ENCODE measurements around the gene C2CD4D. TPM values are rescaled to one million over a fixed set of nuclear protein-coding genes. Genes with fewer than 3 reads are reported as not detected.
A peak's percentile ranks its signal among the peaks of the same experiment; 100 is the strongest.

Gene C2CD4D
- total RNA-seq, 2 donors from 2014 or later = 3.9 to 5.6 TPM

GRCh38 chr1:151819976-151820623, 19.5 kb downstream of the C2CD4D start:
- Mint-ChIP-seq H3K4me1 (peaks cover 59% of the 10 kb centered on the region), H3K27me3 (no peaks in the 10 kb centered on the region), H3K9me3 (no peaks in the 10 kb centered on the region), H3K4me3 (peak overlapping the region; percentile 94), H3K36me3 (ENCODE audit: low read depth) (peaks cover 100% of the 10 kb centered on the region), H3K27ac (peak overlapping the region; percentile 93)
- peak; percentile 72 for ATAC-seq (replicated peaks)

DNA sequence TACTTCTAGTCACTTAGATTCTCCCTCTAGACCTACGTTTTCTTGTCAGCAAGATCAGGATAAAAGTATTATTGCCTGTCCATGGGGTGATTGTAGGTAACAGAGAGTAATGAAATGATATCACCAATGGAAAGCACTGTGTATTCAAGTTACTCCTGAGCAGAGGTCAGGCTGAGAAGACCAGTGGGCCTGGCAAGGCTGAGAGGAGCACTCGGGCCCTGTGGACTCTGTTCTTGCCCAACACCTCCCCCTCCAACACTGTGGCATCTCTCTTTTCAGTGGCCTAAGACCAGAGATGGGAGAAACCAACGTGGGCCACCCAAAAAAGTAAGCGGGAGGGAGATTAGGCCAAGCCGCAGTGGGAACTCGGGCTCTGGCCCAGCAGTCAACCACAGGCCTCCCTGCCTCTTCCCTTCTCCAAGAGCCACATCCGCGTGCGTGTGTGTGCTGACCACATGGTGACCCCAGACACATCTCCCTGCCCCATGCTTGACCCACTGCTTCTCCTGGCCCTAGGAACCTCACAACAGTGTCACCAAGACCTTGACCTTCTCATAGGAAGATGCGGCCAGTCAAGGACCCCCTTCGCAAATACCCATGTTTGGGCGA, 20.3 kb downstream of the C2CD4D start:
- Mint-ChIP-seq H3K4me1 (peaks cover 64% of the 10 kb centered on the region), H3K27ac (peak overlapping the region; percentile 93), H3K9me3 (no peaks in the 10 kb centered on the region), H3K27me3 (no peaks in the 10 kb centered on the region), H3K36me3 (ENCODE audit: low read depth) (peaks cover 100% of the 10 kb centered on the region), H3K4me3 (peak overlapping the region; percentile 94)
- ATAC-seq (replicated peaks) = no peak

DNA sequence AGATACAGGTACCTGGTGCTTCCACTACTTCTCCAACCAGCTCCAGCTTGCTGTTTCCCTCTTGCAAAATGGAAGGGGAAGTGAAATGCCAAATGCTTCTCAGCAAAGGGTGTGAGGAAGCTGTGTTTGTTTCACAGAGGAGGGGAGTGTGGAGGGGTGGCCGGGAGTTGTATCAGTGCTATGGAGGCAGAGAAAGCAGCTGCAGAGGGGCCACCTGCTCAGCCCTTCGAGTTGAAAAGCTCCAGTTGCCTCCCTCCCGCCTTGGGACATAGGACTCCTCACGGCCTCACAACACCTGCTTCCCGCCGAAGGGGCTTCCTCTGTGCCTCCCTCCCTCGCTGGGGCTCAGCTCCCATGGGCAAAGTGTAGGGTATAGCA, 22.3 kb downstream of the C2CD4D start:
- no peaks in the 10 kb centered on the region for H3K27me3 Mint-ChIP-seq
- no peak for ATAC-seq (replicated peaks)
- no peaks in the 10 kb centered on the region for H3K9me3 Mint-ChIP-seq
- peak overlapping the region; percentile 94 for H3K4me3 Mint-ChIP-seq
- H3K4me1 Mint-ChIP-seq = peaks cover 68% of the 10 kb centered on the region
- H3K36me3 Mint-ChIP-seq (ENCODE audit: low read depth) = peaks cover 100% of the 10 kb centered on the region
- H3K27ac Mint-ChIP-seq = peak overlapping the region; percentile 93

DNA sequence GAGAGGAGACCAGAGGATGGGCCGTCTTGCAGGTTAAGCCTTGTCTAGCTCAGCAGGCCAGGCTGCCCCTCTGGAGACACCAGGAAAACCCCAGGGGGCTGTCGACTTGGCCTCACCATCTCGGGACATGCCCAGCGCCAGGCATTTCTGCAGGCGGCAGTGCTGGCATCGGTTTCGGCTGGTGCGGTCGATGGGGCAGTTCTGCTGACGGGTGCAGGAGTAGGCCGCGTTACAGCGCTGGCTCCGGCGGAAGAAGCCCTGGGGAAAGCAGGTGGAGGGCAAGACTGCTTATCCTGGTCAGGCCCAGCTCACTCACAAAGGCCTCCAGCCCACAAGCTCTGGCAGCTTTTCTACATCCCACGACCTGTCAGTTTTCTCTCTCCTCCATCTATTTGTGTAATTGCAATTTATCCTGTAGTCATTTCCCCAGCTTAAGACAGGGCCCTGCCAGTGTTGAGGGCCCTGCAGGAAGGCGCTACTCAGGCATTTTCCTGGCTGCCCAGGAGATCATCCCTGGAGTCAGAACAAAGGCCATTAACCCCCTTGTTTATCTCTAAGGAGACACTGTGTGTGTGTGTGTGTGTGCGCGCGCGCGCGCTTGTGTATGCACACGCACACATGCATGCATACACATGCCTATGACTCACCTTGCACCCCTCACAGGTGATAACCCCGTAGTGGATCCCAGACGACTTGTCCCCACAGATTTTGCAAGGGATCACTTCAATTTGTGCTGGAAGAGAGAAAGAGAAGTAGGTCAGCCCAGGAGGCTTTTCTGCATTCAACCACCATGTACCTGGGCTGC, 22.9 kb downstream of the C2CD4D start:
- Mint-ChIP-seq H3K27ac (peak overlapping the region; percentile 93), H3K36me3 (ENCODE audit: low read depth) (peaks cover 100% of the 10 kb centered on the region), H3K4me3 (peak overlapping the region; percentile 94), H3K4me1 (peaks cover 64% of the 10 kb centered on the region), H3K9me3 (no peaks in the 10 kb centered on the region), H3K27me3 (no peaks in the 10 kb centered on the region)
- ATAC-seq (replicated peaks) = no peak

GRCh38 chr1:151815716-151816327, 23.8 kb downstream of the C2CD4D start:
- Mint-ChIP-seq H3K27ac (peak overlapping the region; percentile 93), H3K4me3 (peak overlapping the region; percentile 94)

DNA sequence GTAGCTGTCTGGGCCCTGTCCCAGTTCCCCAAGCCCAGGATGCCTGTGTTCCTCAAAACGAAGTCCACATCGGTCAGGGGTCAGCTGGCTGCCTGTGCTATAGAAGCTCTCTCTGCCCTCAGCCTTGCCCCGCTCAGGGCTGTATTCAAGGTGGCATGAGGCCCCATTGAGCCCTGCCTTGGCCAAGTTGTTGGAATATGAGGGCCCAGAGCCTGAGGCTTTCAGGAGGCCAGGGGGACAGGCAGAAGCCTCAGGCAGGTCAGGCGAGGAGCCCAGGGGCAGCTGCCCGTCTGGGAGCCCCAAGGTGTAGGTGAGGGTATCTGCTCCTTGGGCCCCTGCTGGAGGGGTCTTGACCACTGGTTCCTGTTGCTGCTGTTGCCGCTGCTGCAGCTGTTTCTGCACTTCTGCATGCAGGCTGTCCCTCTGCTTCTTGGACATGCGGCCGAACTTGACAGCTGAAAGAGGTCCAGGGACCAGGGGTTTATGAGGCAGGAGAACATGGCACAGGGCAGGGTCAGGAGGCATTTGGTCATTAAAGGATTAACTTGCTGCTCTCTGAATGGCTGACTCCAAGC, 24.6 kb downstream of the C2CD4D start:
- no peak for ATAC-seq (replicated peaks)
- Mint-ChIP-seq H3K27ac (peak overlapping the region; percentile 93), H3K4me1 (peaks cover 52% of the 10 kb centered on the region)

More at GRCh38 chr1:151815716-151816327, 23.8 kb downstream of the C2CD4D start:
- H3K36me3 Mint-ChIP-seq (ENCODE audit: low read depth) = peaks cover 100% of the 10 kb centered on the region
- H3K27me3 Mint-ChIP-seq = no peaks in the 10 kb centered on the region
- peaks cover 58% of the 10 kb centered on the region for H3K4me1 Mint-ChIP-seq
- H3K9me3 Mint-ChIP-seq = no peaks in the 10 kb centered on the region
- no peak for ATAC-seq (replicated peaks)

DNA sequence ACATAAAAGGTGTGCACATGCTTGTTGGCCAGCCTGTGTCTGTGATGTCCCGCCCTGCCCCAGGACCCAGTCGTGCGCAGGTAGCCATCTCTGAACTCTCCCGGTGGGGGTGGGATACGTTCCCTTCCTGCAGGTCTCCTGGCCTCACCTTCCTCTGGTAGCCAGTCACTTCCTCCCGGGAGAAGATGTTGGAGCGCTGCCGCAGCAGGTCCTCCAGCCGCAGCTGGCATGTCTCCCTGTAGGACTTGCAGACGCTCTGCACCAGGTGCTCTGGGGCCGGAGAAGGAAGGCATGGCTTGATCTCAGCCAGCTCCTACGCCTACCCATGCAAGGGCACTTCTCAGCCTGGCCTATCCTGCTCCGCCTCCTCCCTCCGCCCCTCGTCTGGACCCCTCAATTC, 25.2 kb downstream of the C2CD4D start:
- peaks cover 50% of the 10 kb centered on the region for H3K4me1 Mint-ChIP-seq
- no peak for ATAC-seq (replicated peaks)
- H3K27me3 Mint-ChIP-seq = no peaks in the 10 kb centered on the region
- H3K9me3 Mint-ChIP-seq = no peaks in the 10 kb centered on the region
- H3K36me3 Mint-ChIP-seq (ENCODE audit: low read depth) = peaks cover 100% of the 10 kb centered on the region
- H3K4me3 Mint-ChIP-seq = peak overlapping the region; percentile 28
- H3K27ac Mint-ChIP-seq = peak overlapping the region; percentile 93

More for the DNA sequence above, 24.6 kb downstream of the C2CD4D start:
- Mint-ChIP-seq H3K36me3 (ENCODE audit: low read depth) (peaks cover 100% of the 10 kb centered on the region), H3K27me3 (no peaks in the 10 kb centered on the region), H3K4me3 (peak overlapping the region; percentile 94), H3K9me3 (no peaks in the 10 kb centered on the region)

DNA sequence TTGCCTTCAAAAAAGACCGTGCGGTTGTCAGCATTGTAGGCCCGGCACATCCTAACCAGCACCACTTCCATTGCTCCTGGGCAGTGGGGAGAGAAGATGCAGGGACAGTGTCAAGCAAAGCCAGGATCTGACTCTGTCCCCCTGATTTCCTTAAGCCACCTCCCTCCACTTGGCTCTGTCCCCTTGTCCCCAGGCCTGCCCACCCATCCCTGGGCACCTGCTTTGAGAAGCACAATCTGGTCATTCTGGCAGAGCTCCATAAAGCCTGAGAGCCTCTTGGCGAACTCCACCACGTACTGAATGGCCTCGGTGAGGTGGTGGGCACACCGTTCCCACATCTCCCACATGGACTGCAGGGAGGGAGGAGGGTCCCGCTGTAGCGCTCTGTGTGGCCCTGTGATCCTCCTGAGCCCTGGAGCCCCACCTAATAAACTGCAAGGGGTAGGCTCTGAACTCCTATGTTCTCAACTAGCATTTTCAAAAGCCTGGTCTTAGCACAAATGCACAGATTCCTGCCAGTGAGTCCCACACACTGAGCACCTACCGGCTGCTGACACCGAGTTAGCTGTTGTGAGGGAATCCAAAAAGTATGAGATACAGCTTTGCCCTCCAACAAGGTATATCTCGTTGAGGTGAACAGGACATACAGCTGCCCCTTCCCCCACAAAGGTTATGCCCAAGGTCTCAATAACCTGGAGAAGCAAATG, 26.2 kb downstream of the C2CD4D start:
- H3K4me1 Mint-ChIP-seq = peaks cover 42% of the 10 kb centered on the region
- H3K36me3 Mint-ChIP-seq (ENCODE audit: low read depth) = peaks cover 100% of the 10 kb centered on the region
- H3K9me3 Mint-ChIP-seq = no peaks in the 10 kb centered on the region
- H3K4me3 Mint-ChIP-seq = no peak overlapping the region
- H3K27ac Mint-ChIP-seq = peak overlapping the region; percentile 93
- no peak for ATAC-seq (replicated peaks)
- no peaks in the 10 kb centered on the region for H3K27me3 Mint-ChIP-seq

DNA sequence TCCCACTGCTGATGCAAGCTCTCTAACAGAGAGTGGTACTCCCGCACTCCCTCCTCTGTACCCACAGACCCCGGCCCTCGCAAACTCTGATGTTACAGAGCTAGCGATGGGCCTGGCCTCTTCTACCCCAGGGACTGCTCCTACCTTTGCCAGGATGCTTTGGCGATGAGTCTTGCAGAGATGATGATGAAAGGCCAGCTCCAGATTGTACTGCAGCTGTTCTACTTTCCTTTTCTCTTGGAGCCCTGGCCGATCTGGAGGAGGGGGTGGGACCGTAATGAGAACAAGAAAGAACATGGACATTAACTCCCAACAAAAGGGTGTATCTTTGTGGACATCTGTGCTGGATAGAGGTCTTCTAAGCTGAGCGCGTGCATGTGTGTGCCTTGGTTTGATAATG, 28.4 kb downstream of the C2CD4D start:
- Mint-ChIP-seq H3K4me3 (no peak overlapping the region), H3K27ac (peak overlapping the region; percentile 23), H3K27me3 (no peaks in the 10 kb centered on the region), H3K9me3 (no peaks in the 10 kb centered on the region), H3K4me1 (peaks cover 38% of the 10 kb centered on the region), H3K36me3 (ENCODE audit: low read depth) (peaks cover 100% of the 10 kb centered on the region)
- ATAC-seq (replicated peaks) = no peak

DNA sequence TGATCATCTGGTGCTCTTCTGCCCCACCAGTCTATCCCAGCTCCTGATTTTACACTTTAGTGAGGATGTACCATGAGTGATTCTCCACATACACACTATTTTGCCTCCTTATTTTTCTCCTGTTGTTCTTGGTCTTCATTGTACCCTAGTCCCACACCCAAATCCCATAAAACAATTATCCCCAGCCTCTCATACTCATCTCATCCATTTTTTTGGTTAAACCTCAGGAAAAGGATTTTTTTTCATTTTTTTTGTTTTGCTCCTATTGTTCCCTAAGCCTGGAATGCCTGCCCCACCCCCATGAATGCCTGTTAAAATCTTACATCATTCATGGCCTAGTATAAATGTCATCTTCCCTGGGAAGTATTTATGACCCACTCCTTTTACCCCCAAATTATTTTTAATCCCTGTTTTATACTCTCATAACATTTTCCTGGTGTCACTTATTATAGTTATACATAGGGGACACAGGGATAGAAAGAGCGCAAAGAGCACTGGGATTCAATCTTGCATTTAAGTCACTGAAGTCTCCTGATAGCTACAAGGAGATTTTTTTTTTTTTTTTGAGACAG, 29.5 kb downstream of the C2CD4D start:
- H3K9me3 Mint-ChIP-seq = no peaks in the 10 kb centered on the region
- H3K36me3 Mint-ChIP-seq (ENCODE audit: low read depth) = peaks cover 89% of the 10 kb centered on the region
- no peaks in the 10 kb centered on the region for H3K27me3 Mint-ChIP-seq
- H3K4me1 Mint-ChIP-seq = peaks cover 28% of the 10 kb centered on the region
- no peak overlapping the region for H3K4me3 Mint-ChIP-seq
- ATAC-seq (replicated peaks) = no peak
- peak overlapping the region; percentile 72 for H3K27ac Mint-ChIP-seq

DNA sequence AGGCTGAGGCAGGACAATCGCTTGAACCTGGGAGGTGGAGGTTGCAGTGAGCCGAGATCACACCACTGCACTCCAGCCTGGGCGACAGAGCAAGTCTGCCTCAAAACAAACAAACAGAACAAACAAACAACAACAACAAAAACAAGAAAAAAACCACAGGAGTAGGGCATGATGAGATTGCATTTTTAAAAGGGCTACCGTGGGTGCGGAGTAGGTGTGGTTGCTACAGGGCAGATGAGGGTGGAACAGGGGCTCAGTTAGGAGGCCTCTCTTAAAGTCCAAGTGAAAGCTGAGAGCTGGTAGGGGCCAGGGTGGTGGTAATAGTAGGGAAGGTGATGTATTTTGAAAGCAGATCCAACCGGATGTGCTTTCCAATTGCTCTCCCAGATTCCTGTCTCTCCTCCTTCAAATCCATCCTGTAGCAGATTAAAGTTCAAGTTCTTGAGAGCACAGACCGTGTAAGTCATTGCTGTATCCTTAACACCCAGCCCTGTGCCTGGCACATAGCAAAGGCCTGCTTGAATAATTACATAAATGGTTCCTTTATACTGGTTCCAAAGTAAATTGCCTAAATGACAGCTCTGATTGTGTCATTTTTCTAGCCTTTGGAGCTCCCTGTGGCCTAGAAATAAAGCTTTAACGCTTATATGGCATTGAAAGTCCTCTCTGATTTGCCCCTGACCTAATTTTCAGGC, 30.2 kb downstream of the C2CD4D start:
- Mint-ChIP-seq H3K27me3 (no peaks in the 10 kb centered on the region), H3K4me1 (peaks cover 25% of the 10 kb centered on the region), H3K4me3 (no peak overlapping the region), H3K36me3 (ENCODE audit: low read depth) (peaks cover 83% of the 10 kb centered on the region), H3K27ac (peak overlapping the region; percentile 72), H3K9me3 (no peaks in the 10 kb centered on the region)
- ATAC-seq (replicated peaks) = no peak

- peaks cover 66% of the 10 kb centered on the region for H3K36me3 Mint-ChIP-seq (ENCODE audit: low read depth)
- H3K27me3 Mint-ChIP-seq = no peaks in the 10 kb centered on the region
- H3K27ac Mint-ChIP-seq = peak overlapping the region; percentile 72
- no peak for ATAC-seq (replicated peaks)
- no peaks in the 10 kb centered on the region for H3K9me3 Mint-ChIP-seq
- no peak overlapping the region for H3K4me3 Mint-ChIP-seq
- peaks cover 24% of the 10 kb centered on the region for H3K4me1 Mint-ChIP-seq
Measured at GRCh38 chr1:151807766-151808165, 31.9 kb downstream of the C2CD4D start.

- Mint-ChIP-seq H3K9me3 (no peaks in the 10 kb centered on the region), H3K27ac (peak overlapping the region; percentile 72), H3K36me3 (ENCODE audit: low read depth) (peaks cover 60% of the 10 kb centered on the region), H3K4me1 (peaks cover 22% of the 10 kb centered on the region), H3K27me3 (no peaks in the 10 kb centered on the region), H3K4me3 (no peak overlapping the region)
- ATAC-seq (replicated peaks) = no peak
Measured at GRCh38 chr1:151807131-151807530, 32.5 kb downstream of the C2CD4D start.

Data from activated T-helper 17 cell treated with anti-CD3 and anti-CD28 coated beads, Interleukin-2, amount 50 U/mL, for 72 hours (primary cell).